Measurements from ENCODE around the gene CABCOCO1. TPM values are rescaled to one million over a fixed set of nuclear protein-coding genes. Genes with fewer than 3 reads are reported as not detected.

Gene CABCOCO1
- total RNA-seq, 2 donors from 2014 or later: 1.0 to 1.1 TPM

GRCh38 chr10:61814160-61814559 lies 151.4 kb downstream of the CABCOCO1 start:
- H3K4me3 ChIP-seq (ENCODE audit: low read length): no peak overlapping the region
- H3K9me3 ChIP-seq (ENCODE audit: control insufficient read depth, low read length): no peaks in the 10 kb centered on the region
- no peak for TF ChIP-seq CTCF (conservative IDR thresholded peaks at IDR 0.05)
- Mint-ChIP-seq H3K4me1 (peaks cover 18% of the 10 kb centered on the region), H3K27ac (no peak overlapping the region), H3K4me3 (no peak overlapping the region), H3K27me3 (ENCODE audit: insufficient read depth) (peaks cover 3% of the 10 kb centered on the region), H3K36me3 (ENCODE audit: low read depth) (no peaks in the 10 kb centered on the region), H3K9me3 (no peaks in the 10 kb centered on the region)
- H3K27ac ChIP-seq (ENCODE audit: low read depth, low read length): no peak overlapping the region
- H3K9ac ChIP-seq (ENCODE audit: extremely low read depth, low read length, poor library complexity, severe bottlenecking): no peak overlapping the region
- DNase-seq: no peak
- no peaks in the 10 kb centered on the region for H3K36me3 ChIP-seq (ENCODE audit: control insufficient read depth, insufficient read depth, low read length)
- H3K27me3 ChIP-seq (ENCODE audit: control insufficient read depth, insufficient read depth, low read length, poor library complexity, severe bottlenecking): no peaks in the 10 kb centered on the region
- WGBS, 2 experiments (ENCODE audit: insufficient coverage in 1 of 2, insufficient read length in 1 of 2): 93 to 100% methylated on average over 2 of the region's 2 CpGs
- H3K4me1 ChIP-seq (ENCODE audit: control insufficient read depth, insufficient read depth, low read length): peaks cover 7% of the 10 kb centered on the region

GRCh38 chr10:61815496-61815895 lies 152.8 kb downstream of the CABCOCO1 start:
- no peak overlapping the region for H3K4me3 ChIP-seq (ENCODE audit: low read length)
- no peak overlapping the region for H3K27ac ChIP-seq (ENCODE audit: low read depth, low read length)
- Mint-ChIP-seq H3K4me3 (no peak overlapping the region), H3K4me1 (peaks cover 23% of the 10 kb centered on the region), H3K27me3 (ENCODE audit: insufficient read depth) (peaks cover 13% of the 10 kb centered on the region), H3K36me3 (ENCODE audit: low read depth) (no peaks in the 10 kb centered on the region), H3K9me3 (no peaks in the 10 kb centered on the region), H3K27ac (no peak overlapping the region)
- no peak overlapping the region for H3K9ac ChIP-seq (ENCODE audit: extremely low read depth, low read length, poor library complexity, severe bottlenecking)
- peaks cover 7% of the 10 kb centered on the region for H3K4me1 ChIP-seq (ENCODE audit: control insufficient read depth, insufficient read depth, low read length)
- no peak for DNase-seq
- no peaks in the 10 kb centered on the region for H3K9me3 ChIP-seq (ENCODE audit: control insufficient read depth, low read length)
- no peaks in the 10 kb centered on the region for H3K27me3 ChIP-seq (ENCODE audit: control insufficient read depth, insufficient read depth, low read length, poor library complexity, severe bottlenecking)
- no peaks in the 10 kb centered on the region for H3K36me3 ChIP-seq (ENCODE audit: control insufficient read depth, insufficient read depth, low read length)
- no peak for TF ChIP-seq CTCF (conservative IDR thresholded peaks at IDR 0.05)

Other genes with a start within 250 kb of the CABCOCO1 start
- under 1 TPM; 0.13 TPM for gene TMEM26, start 209.5 kb upstream of the CABCOCO1 start, total RNA-seq
- gene ARID5B, start 238.8 kb downstream of the CABCOCO1 start, total RNA-seq: 1 to 10 TPM; 1.2 to 1.8 TPM

All from endodermal cell (in vitro differentiated cells).